HEK293 (cell line): ENCODE data around the gene CARD14.

ENCODE experiments used
- IKZF3 ChIP-seq: fragments of 450-650 bp; IDR thresholded peaks from 2 replicates; pipeline ENCODE4 v1.5.0; 2018; ENCODE audit warnings: missing biosample characterization, mild to moderate bottlenecking, missing genetic modification characterization, moderate library complexity
- REST ChIP-seq: fragments of 450-650 bp; formaldehyde crosslinking; IDR thresholded peaks from 2 replicates; pipeline ENCODE4 v1.5.1; 2016; ENCODE audit warnings: missing biosample characterization, missing genetic modification characterization
- SALL2 ChIP-seq: fragments of 450-650 bp; formaldehyde crosslinking; IDR thresholded peaks from 2 replicates; pipeline ENCODE4 v1.5.0; 2017; ENCODE audit warnings: missing biosample characterization, mild to moderate bottlenecking, missing genetic modification characterization, borderline replicate concordance
- ZNF121 ChIP-seq: fragments of 450-650 bp; formaldehyde crosslinking; IDR thresholded peaks from 2 replicates; pipeline ENCODE4 v1.5.1; 2016; ENCODE audit warnings: missing biosample characterization, missing genetic modification characterization
- ZNF707 ChIP-seq: fragments of 450-650 bp; formaldehyde crosslinking; IDR thresholded peaks from 2 replicates; pipeline ENCODE4 v1.5.1; 2016; ENCODE audit warnings: missing biosample characterization, missing genetic modification characterization
- TF ChIP-seq, protein P1 (sequence below): fragments of 450-650 bp; formaldehyde crosslinking; IDR thresholded peaks from 2 replicates; pipeline ENCODE4 v1.5.0; 2017; ENCODE audit warnings: missing biosample characterization, missing genetic modification characterization, borderline replicate concordance
- TF ChIP-seq, protein P2 (sequence below): fragments of 450-650 bp; formaldehyde crosslinking; IDR thresholded peaks from 2 replicates; pipeline ENCODE4 v1.5.1; 2016; ENCODE audit warnings: missing biosample characterization, missing genetic modification characterization

GRCh38 chr17:80233202-80233601 is 63.4 kb downstream of the CARD14 start:
- TF ChIP-seq, protein P1, sequence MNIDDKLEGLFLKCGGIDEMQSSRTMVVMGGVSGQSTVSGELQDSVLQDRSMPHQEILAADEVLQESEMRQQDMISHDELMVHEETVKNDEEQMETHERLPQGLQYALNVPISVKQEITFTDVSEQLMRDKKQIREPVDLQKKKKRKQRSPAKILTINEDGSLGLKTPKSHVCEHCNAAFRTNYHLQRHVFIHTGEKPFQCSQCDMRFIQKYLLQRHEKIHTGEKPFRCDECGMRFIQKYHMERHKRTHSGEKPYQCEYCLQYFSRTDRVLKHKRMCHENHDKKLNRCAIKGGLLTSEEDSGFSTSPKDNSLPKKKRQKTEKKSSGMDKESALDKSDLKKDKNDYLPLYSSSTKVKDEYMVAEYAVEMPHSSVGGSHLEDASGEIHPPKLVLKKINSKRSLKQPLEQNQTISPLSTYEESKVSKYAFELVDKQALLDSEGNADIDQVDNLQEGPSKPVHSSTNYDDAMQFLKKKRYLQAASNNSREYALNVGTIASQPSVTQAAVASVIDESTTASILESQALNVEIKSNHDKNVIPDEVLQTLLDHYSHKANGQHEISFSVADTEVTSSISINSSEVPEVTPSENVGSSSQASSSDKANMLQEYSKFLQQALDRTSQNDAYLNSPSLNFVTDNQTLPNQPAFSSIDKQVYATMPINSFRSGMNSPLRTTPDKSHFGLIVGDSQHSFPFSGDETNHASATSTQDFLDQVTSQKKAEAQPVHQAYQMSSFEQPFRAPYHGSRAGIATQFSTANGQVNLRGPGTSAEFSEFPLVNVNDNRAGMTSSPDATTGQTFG (tag by site-specific recombination) = no peak
- TF ChIP-seq, protein P2, sequence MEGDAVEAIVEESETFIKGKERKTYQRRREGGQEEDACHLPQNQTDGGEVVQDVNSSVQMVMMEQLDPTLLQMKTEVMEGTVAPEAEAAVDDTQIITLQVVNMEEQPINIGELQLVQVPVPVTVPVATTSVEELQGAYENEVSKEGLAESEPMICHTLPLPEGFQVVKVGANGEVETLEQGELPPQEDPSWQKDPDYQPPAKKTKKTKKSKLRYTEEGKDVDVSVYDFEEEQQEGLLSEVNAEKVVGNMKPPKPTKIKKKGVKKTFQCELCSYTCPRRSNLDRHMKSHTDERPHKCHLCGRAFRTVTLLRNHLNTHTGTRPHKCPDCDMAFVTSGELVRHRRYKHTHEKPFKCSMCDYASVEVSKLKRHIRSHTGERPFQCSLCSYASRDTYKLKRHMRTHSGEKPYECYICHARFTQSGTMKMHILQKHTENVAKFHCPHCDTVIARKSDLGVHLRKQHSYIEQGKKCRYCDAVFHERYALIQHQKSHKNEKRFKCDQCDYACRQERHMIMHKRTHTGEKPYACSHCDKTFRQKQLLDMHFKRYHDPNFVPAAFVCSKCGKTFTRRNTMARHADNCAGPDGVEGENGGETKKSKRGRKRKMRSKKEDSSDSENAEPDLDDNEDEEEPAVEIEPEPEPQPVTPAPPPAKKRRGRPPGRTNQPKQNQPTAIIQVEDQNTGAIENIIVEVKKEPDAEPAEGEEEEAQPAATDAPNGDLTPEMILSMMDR (tag by site-specific recombination) = no peak
- TF ChIP-seq ZNF121 (no peak), SALL2 (no peak), IKZF3 (no peak), ZNF707 (tag by site-specific recombination) (no peak), REST (tag by site-specific recombination) (no peak)
